K562 (cell line): Measurements from ENCODE around the gene DHCR7. TPM values are rescaled to one million over a fixed set of nuclear protein-coding genes. Genes with fewer than 3 reads are reported as not detected.

ENCODE experiments used
- CHD7 ChIP-seq: fragments of 200-600 bp; sonication (generic); IDR thresholded peaks from one replicate; pipeline ENCODE4 v1.6.1; 2012; ENCODE audit warnings: mild to moderate bottlenecking, low read depth, low read length, inconsistent platforms
- E2F3 ChIP-seq: fragments of 250-450 bp; sonication (Bioruptor Pico); IDR thresholded peaks from 2 replicates; pipeline ENCODE4 v1.4.0; 2020; ENCODE audit warnings: mild to moderate bottlenecking
- HDAC1 ChIP-seq, 2 experiments: fragments of 450-650 bp; IDR thresholded peaks; 2 replicates each; pipeline ENCODE4 v1.6.1; 2016 to 2017; ENCODE audit warnings: inconsistent platforms in 1 of 2, mild to moderate bottlenecking in 1 of 2, moderate library complexity in 1 of 2
- HDGF ChIP-seq: fragments of 450-650 bp; IDR thresholded peaks from 2 replicates; pipeline ENCODE4 v1.6.1; 2016
- IFI16 ChIP-seq: fragments of 250-450 bp; sonication (Bioruptor Pico); IDR thresholded peaks from 2 replicates; pipeline ENCODE4 v2.1.2; 2022; ENCODE audit warnings: mild to moderate bottlenecking, inconsistent platforms
- MBD2 ChIP-seq: sonication (generic); IDR thresholded peaks from 2 replicates; pipeline ENCODE4 v1.6.1; 2016; ENCODE audit warnings: low read depth, borderline replicate concordance
- MYNN ChIP-seq, 2 experiments: sonication (generic); formaldehyde crosslinking in 1 of 2; IDR thresholded peaks; 2 replicates each; pipeline versions ENCODE4 v1.5.0 to v1.6.1; 2016 to 2020; ENCODE audit warnings: antibody characterized with exemption in 1 of 2, missing genetic modification reagents in 1 of 2
- NR2C2 ChIP-seq, 2 experiments: fragments of 200-800 bp in 1 of 2; sonication (Bioruptor generic) in 1 of 2; sonication (generic) in 1 of 2; formaldehyde crosslinking in 1 of 2; IDR thresholded peaks; 2 replicates each; pipeline versions ENCODE4 v1.6.1 to v1.8.0; 2016 to 2022; ENCODE audit warnings: mild to moderate bottlenecking in 1 of 2, missing compliant biosample characterization in 1 of 2, missing genetic modification characterization in 1 of 2, missing genetic modification reagents in 1 of 2
- SAFB ChIP-seq: fragments of 200-400 bp; formaldehyde crosslinking; IDR thresholded peaks from 2 replicates; pipeline ENCODE4 v1.6.1; 2017; ENCODE audit warnings: low read depth, low read length, borderline replicate concordance
- SLC30A9 ChIP-seq: fragments of 250-450 bp; sonication (Bioruptor Pico); IDR thresholded peaks from 2 replicates; pipeline ENCODE4 v1.8.0; 2022; ENCODE audit warnings: mild to moderate bottlenecking, moderate library complexity
- SRSF3 ChIP-seq: fragments of 200-400 bp; formaldehyde crosslinking; IDR thresholded peaks from 2 replicates; pipeline ENCODE4 v1.6.1; 2016; ENCODE audit warnings: mild to moderate bottlenecking, low read length, moderate library complexity; ENCODE audit not compliant: insufficient read depth
- TFAP4 ChIP-seq: sonication (generic); formaldehyde crosslinking; IDR thresholded peaks from 2 replicates; pipeline ENCODE4 v1.8.0; 2022; ENCODE audit warnings: missing genetic modification reagents, mild to moderate bottlenecking, moderate library complexity, borderline replicate concordance
- YBX1 ChIP-seq: fragments of 450-650 bp; IDR thresholded peaks from 2 replicates; pipeline ENCODE4 v1.7.1; 2016; ENCODE audit warnings: mild to moderate bottlenecking
- ZFPM2 ChIP-seq: fragments of 250-450 bp; sonication (Bioruptor Pico); IDR thresholded peaks from 2 replicates; pipeline ENCODE4 v1.5.1; 2022; ENCODE audit warnings: mild to moderate bottlenecking
- ZNF212 ChIP-seq: fragments of 450-650 bp; formaldehyde crosslinking; IDR thresholded peaks from 2 replicates; pipeline ENCODE4 v1.4.0; 2020; ENCODE audit warnings: mild to moderate bottlenecking
- polyA plus RNA-seq, 8 experiments: library from polyadenylated mRNA; depleted of rRNA in 4 of 8; stranded (reverse) in 5 of 8; unstranded in 3 of 8; fragments of >200 nt; fragmentation: Nextera tagmentation in 2 of 8; fragmentation: Illumina TruSeq in 1 of 8; extraction: Ambion mirVana in 2 of 8; extraction: Trizol in 1 of 8; gene quantifications; 2 replicates each; pipeline versions ENCODE4 v1.2.1 to v1.2.3, GENCODE V29; 2011 to 2014; ENCODE audit warnings: inconsistent platforms in 1 of 8, missing spikeins in 1 of 8
- total RNA-seq, 7 experiments: library from RNA; depleted of rRNA in 6 of 7; stranded (reverse); fragments of >200 nt in 6 of 7; fragmentation: Illumina TruSeq in 2 of 7; extraction: Trizol in 2 of 7; gene quantifications; 2 replicates each; pipeline versions ENCODE4 v1.2.1 to v1.2.3, GENCODE V29; 2011 to 2021; ENCODE audit warnings: low replicate concordance in 1 of 7

Gene DHCR7
- total and polyA plus RNA-seq, 9 of the 15 experiments (the other 6 are each of a cell fraction or from before 2014, with no cell fraction given) = 8.4 to 192 (median 82.4) TPM

- peak; percentile 93; the same call in 1 of the 2 replicates for TF ChIP-seq MBD2
- TF ChIP-seq ZFPM2 (CRISPR knock-in tag) = no peak
- 0 out of 2 replicates have a peak, but pooled peaks have one; percentile 21 for TF ChIP-seq MYNN (IDR thresholded peaks at IDR 0.05)
- no peak for TF ChIP-seq MYNN (CRISPR knock-in tag; IDR thresholded peaks at IDR 0.05)
- TF ChIP-seq HDGF = no peak
- no peak for TF ChIP-seq ZNF212 (CRISPR knock-in tag)
- no peak for TF ChIP-seq IFI16 (CRISPR knock-in tag)
- TF ChIP-seq NR2C2 (CRISPR knock-in tag; IDR thresholded peaks at IDR 0.05) = 0 out of 2 replicates have a peak, but pooled peaks have one; percentile 34
- peak; percentile 28; the same call in 1 of the 2 replicates for TF ChIP-seq NR2C2 (tag; IDR thresholded peaks at IDR 0.05)
- 0 out of 2 replicates have a peak, but pooled peaks have one; percentile 50 for TF ChIP-seq SAFB
- TF ChIP-seq SRSF3 = no peak
- peak; percentile 99 for TF ChIP-seq TFAP4
- no peak for TF ChIP-seq SLC30A9 (CRISPR knock-in tag)
- TF ChIP-seq HDAC1 (IDR thresholded peaks at IDR 0.05) = peak; percentile 88 to 99; a peak in 3 of 4 replicates
- TF ChIP-seq E2F3 (CRISPR knock-in tag) = no peak
- TF ChIP-seq YBX1 = no peak
- TF ChIP-seq CHD7 = no peak
Observed at GRCh38 chr11:71448257-71449171, at the start of gene DHCR7 (continued).
